Bronchus fibroblast of lung (primary cell): ENCODE measurements around the gene HADH. TPM values are rescaled to one million over a fixed set of nuclear protein-coding genes. Genes with fewer than 3 reads are reported as not detected.

Experiments
- total RNA-seq: library from RNA; depleted of rRNA; stranded (reverse); fragments of >200 nt; gene quantifications from 2 replicates; pipeline ENCODE4 v1.2.3, GENCODE V29; 2015

Gene HADH
- 27.8 and 28.1 TPM in 2 replicates for total RNA-seq

GRCh38 chr4:107989537-107990386 lies at the start of gene HADH:
Gene HADH (plus strand): TSS chr4:107989889. CDS start chr4:107989933, 44 bp downstream.

Other genes with a start within 250 kb of the HADH start
- 43.1 and 60.4 TPM in 2 replicates for gene SGMS2, start 165.0 kb upstream of the HADH start, total RNA-seq
- 5.2 and 7.1 TPM in 2 replicates for gene CYP2U1, start 58.3 kb upstream of the HADH start, total RNA-seq
- gene LEF1, start 179.0 kb downstream of the HADH start, total RNA-seq = 3.7 and 4.2 TPM in 2 replicates